HG02981 (cell line): Measurements from ENCODE around the gene SCAPER.
A peak's percentile ranks its signal among the peaks of the same experiment; 100 is the strongest.
"Not testable (repeated sequence)": the region's sequence is repeated elsewhere in the genome, so short reads cannot be mapped to it uniquely, and the experiment has no call there.

Experiments used
- ATAC-seq: cut with Tn5 transposase; IDR thresholded peaks from one replicate; pipeline ENCODE4 v1.9.1; 2021; ENCODE audit warnings: mild to moderate bottlenecking, moderate library complexity; ENCODE audit not compliant: unreplicated experiment

The SCAPER gene

GRCh38 chr15:76334438-76335306 is 570.5 kb downstream of the SCAPER start:
- ATAC-seq, result no peak

- no peak for ATAC-seq
These were observed 571.3 kb downstream of the SCAPER start for GRCh38 chr15:76333720-76334437.

GRCh38 chr15:76333309-76333708 is 571.8 kb downstream of the SCAPER start:
- no peak for ATAC-seq

GRCh38 chr15:76332796-76333195 is 572.3 kb downstream of the SCAPER start:
- ATAC-seq, result no peak

- ATAC-seq, result no peak
These were observed 575.0 kb downstream of the SCAPER start for GRCh38 chr15:76330080-76330680.

- ATAC-seq, result no peak
These were observed 576.2 kb downstream of the SCAPER start for GRCh38 chr15:76328958-76329357.

- no peak for ATAC-seq
These were observed 576.9 kb downstream of the SCAPER start for GRCh38 chr15:76328106-76328696.

- no peak for ATAC-seq
These were observed 577.7 kb downstream of the SCAPER start for GRCh38 chr15:76327191-76328105.

GRCh38 chr15:76325704-76326103 is 579.4 kb downstream of the SCAPER start:
- no peak for ATAC-seq

- no peak for ATAC-seq
These were observed 581.1 kb downstream of the SCAPER start for GRCh38 chr15:76324066-76324465.

- ATAC-seq, result no peak
These were observed 583.5 kb downstream of the SCAPER start for GRCh38 chr15:76321602-76322001.

GRCh38 chr15:76321171-76321570 is 584.0 kb downstream of the SCAPER start:
- no peak for ATAC-seq

- ATAC-seq, result no peak
These were observed 585.1 kb downstream of the SCAPER start for GRCh38 chr15:76320012-76320411.

GRCh38 chr15:76313731-76314130 is 591.4 kb downstream of the SCAPER start:
- no peak for ATAC-seq

- ATAC-seq, result not testable (repeated sequence)
These were observed 592.0 kb downstream of the SCAPER start for GRCh38 chr15:76313175-76313567.

GRCh38 chr15:76312540-76313174 is 592.5 kb downstream of the SCAPER start:
- no peak for ATAC-seq

GRCh38 chr15:76311100-76311953 is 593.8 kb downstream of the SCAPER start, which contains the start of gene ETFA:
TSS of gene ETFA (minus strand) at chr15:76311469. CDS start at chr15:76311388, 81 bp downstream.
- peak; percentile 97 for ATAC-seq

- peak; percentile 3 for ATAC-seq
These were observed 594.6 kb downstream of the SCAPER start for GRCh38 chr15:76310475-76311099.
